ENCODE measurements around the gene KRTAP5-4. TPM values are rescaled to one million over a fixed set of nuclear protein-coding genes. Genes with fewer than 3 reads are reported as not detected.
A peak's percentile ranks its signal among the peaks of the same experiment; 100 is the strongest.
"Not testable (repeated sequence)": the region's sequence is repeated elsewhere in the genome, so short reads cannot be mapped to it uniquely, and the experiment has no call there.

The KRTAP5-4 gene
- total RNA-seq, 3 donors from 2014 or later: not detected

DNA sequence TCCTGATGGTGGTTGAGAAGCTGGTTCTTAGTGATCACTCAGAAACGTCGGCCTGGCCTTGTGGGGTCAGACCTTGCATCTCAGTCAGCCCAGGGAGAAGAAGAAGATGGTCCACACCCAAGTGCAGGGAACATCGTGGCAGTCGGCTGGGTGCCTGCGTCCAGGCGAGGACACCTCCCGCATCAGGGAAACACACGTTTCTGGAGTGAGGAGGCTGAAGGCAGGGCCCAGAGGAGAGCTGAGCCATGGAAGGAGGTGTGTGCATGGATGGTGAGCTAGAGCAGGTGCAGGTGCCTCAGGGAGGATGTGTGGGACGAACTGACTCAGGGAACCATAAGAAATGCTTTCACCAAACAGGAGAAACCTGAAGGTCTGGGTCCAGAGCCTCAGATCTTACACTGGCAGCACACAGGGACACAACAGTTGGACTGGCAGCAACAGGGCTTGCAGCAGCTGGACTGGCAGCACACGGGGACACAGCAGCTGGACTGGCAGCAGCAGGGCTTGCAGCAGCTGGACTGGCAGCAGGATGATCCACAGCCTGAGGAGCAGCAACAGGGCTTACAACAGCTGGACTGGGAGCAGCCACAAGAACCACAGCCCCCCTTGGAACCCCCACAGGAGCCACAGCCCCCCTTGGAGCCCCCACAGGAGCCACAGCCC, 24.5 kb downstream of the KRTAP5-4 start:
- DNase-seq (no peak), ATAC-seq (no peak)
- TF ChIP-seq CTCF (IDR thresholded peaks at IDR 0.05): no peak
- no peaks in the 10 kb centered on the region for H3K36me3 ChIP-seq (ENCODE audit: low read depth)
- no peak overlapping the region for H3K4me3 ChIP-seq
- intact Hi-C loops (cut with DNase I, micrococcal nuclease): no loop called here
- H3K9me3 ChIP-seq: no peaks in the 10 kb centered on the region
- H3K4me1 ChIP-seq (ENCODE audit: low read depth): peaks cover 4% of the 10 kb centered on the region

GRCh38 chr11:1596576-1597121, 25.3 kb downstream of the KRTAP5-4 start:
- intact Hi-C loops (cut with DNase I, micrococcal nuclease); H3K36me3 ChIP-seq (ENCODE audit: low read depth); H3K4me1 ChIP-seq (ENCODE audit: low read depth); H3K4me3 ChIP-seq; H3K9me3 ChIP-seq: not testable (repeated sequence)
- peak; percentile 89 for ATAC-seq
- peak in 2 of 3 donors; percentile 28 to 58 for DNase-seq

DNA sequence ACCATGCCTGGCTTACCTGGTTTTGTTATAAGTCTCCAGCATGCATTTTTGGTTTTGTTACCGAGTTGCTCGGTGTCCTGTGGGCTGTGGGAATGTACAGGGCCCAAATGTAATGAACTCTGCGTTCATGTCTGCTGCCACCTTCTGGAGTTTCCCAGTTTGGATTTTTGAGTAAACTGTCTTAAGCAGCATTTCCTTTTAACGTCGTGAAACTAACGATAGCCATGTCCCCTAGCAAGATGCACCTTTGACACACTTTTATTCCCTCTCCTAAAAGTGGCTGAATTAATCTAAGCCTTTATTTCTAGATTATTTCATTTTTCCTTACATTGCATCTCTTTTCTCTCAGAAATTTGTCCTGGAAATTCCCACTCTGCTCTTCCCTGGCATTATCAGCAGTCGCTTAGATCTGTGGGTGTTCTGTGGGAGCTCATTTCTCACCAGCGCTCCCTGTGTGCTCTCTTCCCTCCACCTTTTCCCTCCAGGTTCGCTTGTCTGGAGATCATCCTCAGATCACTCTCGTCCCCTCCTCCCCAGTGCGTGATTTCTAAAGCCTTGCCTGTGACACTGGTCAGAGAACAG, 25.9 kb downstream of the KRTAP5-4 start:
- H3K36me3 ChIP-seq (ENCODE audit: low read depth); H3K4me3 ChIP-seq; H3K9me3 ChIP-seq; H3K4me1 ChIP-seq (ENCODE audit: low read depth); intact Hi-C loops (cut with DNase I, micrococcal nuclease): not testable (repeated sequence)
- ATAC-seq (peak; percentile 65), DNase-seq (peak in 1 of 3 donors; percentile 41)

GRCh38 chr11:1592628-1593027, 29.3 kb downstream of the KRTAP5-4 start:
- no peak for ATAC-seq
- Histone ChIP-seq H3K36me3 (ENCODE audit: low read depth) (no peaks in the 10 kb centered on the region), H3K4me3 (no peak overlapping the region), H3K9me3 (no peaks in the 10 kb centered on the region), H3K4me1 (ENCODE audit: low read depth) (peaks cover 10% of the 10 kb centered on the region)
- no peak for TF ChIP-seq CTCF (IDR thresholded peaks at IDR 0.05)
- intact Hi-C loops (cut with DNase I, micrococcal nuclease): no loop called here
- DNase-seq: no peak

DNA sequence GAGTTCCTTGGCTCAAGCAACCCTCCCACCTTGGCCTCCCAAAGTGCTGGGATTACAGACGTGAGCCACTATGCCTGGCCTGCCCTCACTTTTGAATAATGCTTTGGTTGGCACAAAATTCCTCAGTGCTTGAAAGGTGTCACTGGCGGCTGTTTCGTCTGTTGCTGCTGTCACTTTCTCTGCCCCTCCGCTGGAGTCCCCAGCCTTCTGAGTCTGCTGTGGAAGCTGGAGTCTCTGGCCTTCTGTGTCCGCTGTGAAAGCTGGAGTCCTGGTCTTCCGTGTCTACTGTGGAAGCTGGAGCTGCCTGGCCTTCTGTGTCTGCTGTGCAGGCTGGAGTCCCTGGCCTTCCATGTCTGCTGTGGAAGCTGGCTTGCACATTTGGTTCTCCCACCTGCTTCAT, 31.9 kb downstream of the KRTAP5-4 start:
- Histone ChIP-seq H3K9me3 (no peaks in the 10 kb centered on the region), H3K36me3 (ENCODE audit: low read depth) (no peaks in the 10 kb centered on the region), H3K4me3 (no peak overlapping the region), H3K4me1 (ENCODE audit: low read depth) (peaks cover 6% of the 10 kb centered on the region)
- ATAC-seq (no peak), DNase-seq (no peak)
- no peak for TF ChIP-seq CTCF (IDR thresholded peaks at IDR 0.05)
- intact Hi-C loops (cut with DNase I, micrococcal nuclease): no loop called here

DNA sequence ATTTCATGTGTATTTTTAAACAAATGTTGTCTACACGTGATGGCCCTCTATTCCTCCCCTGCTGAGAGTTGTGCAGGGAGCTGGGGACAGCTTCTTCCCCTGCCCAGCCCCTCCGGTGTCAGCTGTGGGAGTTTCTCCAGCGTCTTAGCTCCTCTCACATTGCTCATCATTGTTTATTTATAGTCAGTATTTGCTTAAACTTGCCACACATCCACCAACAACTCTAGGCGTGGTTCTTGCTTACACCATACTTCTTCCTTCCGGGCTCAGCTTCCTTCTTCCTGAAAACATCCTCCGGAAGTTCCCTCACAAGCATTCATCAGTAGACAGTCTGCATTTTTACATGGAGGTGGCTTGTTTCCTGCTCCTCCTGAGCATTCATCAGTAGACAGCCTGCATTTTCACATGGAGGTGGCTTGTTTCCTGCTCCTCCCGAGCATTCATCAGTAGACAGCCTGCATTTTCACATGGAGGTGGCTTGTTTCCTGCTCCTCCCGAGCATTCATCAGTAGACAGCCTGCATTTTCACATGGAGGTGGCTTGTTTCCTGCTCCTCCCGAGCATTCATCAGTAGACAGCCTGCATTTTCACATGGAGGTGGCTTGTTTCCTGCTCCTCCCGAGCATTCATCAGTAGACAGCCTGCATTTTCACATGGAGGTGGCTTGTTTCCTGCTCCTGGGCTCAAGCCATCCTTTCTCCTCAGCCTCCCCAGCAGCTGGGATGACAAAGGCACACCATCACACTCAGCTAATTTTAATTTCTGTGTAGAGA, 32.6 kb downstream of the KRTAP5-4 start:
- H3K4me1 ChIP-seq (ENCODE audit: low read depth); DNase-seq; H3K36me3 ChIP-seq (ENCODE audit: low read depth); H3K9me3 ChIP-seq; H3K4me3 ChIP-seq; intact Hi-C loops (cut with DNase I, micrococcal nuclease): not testable (repeated sequence)
- peak; percentile 89 for ATAC-seq

DNA sequence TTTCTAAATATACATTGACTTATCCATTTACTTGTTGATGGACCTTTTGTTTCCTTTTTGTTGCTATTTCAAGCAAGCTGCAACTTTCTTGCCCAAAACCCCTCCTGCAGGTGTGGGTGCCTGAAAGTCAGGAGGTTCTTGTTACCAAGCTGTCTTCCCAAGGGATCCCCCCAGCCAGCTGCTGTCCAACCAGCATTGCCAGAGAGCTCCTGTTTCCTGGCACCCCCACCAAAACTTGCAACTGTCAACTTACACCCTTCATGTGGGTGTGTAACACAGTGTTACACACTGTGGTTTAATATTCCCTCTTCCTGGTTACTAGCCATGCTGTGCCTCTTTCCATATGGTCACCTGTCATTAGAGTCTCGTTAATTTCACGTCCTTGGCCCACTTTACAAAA, 35.2 kb downstream of the KRTAP5-4 start:
- Histone ChIP-seq H3K36me3 (ENCODE audit: low read depth) (no peaks in the 10 kb centered on the region), H3K4me1 (ENCODE audit: low read depth) (peaks cover 6% of the 10 kb centered on the region), H3K9me3 (no peaks in the 10 kb centered on the region), H3K4me3 (no peak overlapping the region)
- peak; percentile 26 for ATAC-seq
- intact Hi-C loops (cut with DNase I, micrococcal nuclease): no loop called here
- TF ChIP-seq CTCF (IDR thresholded peaks at IDR 0.05): no peak
- no peak for DNase-seq

- ATAC-seq; H3K9me3 ChIP-seq; intact Hi-C loops (cut with DNase I, micrococcal nuclease); H3K36me3 ChIP-seq (ENCODE audit: low read depth); H3K4me1 ChIP-seq (ENCODE audit: low read depth); DNase-seq; H3K4me3 ChIP-seq: not testable (repeated sequence)
These were observed 37.1 kb downstream of the KRTAP5-4 start, which contains the start of gene KRTAP5-1 for GRCh38 chr11:1584661-1585370. Gene KRTAP5-1 (minus strand): TSS chr11:1585283. CDS start chr11:1585249, 34 bp downstream.

GRCh38 chr11:1582909-1583308, 39.0 kb downstream of the KRTAP5-4 start:
- H3K36me3 ChIP-seq (ENCODE audit: low read depth); DNase-seq; H3K4me3 ChIP-seq; H3K9me3 ChIP-seq; H3K4me1 ChIP-seq (ENCODE audit: low read depth); intact Hi-C loops (cut with DNase I, micrococcal nuclease); ATAC-seq: not testable (repeated sequence)
